ENCODE results near the gene UXT. TPM values are rescaled to one million over a fixed set of nuclear protein-coding genes. Genes with fewer than 3 reads are reported as not detected.

UXT gene
- polyA plus RNA-seq, 1 of the 3 experiments (the other 2 are of a cell fraction) = 205 TPM

GRCh38 chrX:47628982-47629381 lies 30.0 kb downstream of the UXT start:
- ChIA-PET CTCF (interaction anchor here (0.9 kb wide), 1 partner anchor 15 kb away, joined by 3 read pairs; no protein-coding TSS in a partner anchor), POLR2A (interaction anchor here (0.5 kb wide), 1 partner anchor 88 kb away, joined by 3 read pairs; no protein-coding TSS in a partner anchor)

GRCh38 chrX:47625365-47625764 lies 33.6 kb downstream of the UXT start:
- no peaks in the 10 kb centered on the region for H3K79me2 ChIP-seq (ENCODE audit: insufficient read depth)
- POLR2A ChIA-PET = no interaction called here
- H3K4me3 ChIP-seq (ENCODE audit: low read depth in 2 of 2, low read length in 1 of 2) = no peak overlapping the region
- 28% methylated on average over 2 of the region's 2 CpGs for WGBS (ENCODE audit: low lambda C conversion rate)
- no peak overlapping the region for H3K4me2 ChIP-seq
- CTCF ChIA-PET = interaction anchor here (0.7 to 2.2 kb wide), 5 partner anchors 10 to 128 kb away, joined by 3 to 13 read pairs (median 3); no protein-coding TSS in a partner anchor
- DNase-seq = no peak
- no peaks in the 10 kb centered on the region for H3K9me2 ChIP-seq
- H3K9ac ChIP-seq = no peak overlapping the region
- H3K9me3 ChIP-seq = no peaks in the 10 kb centered on the region
- no peaks in the 10 kb centered on the region for H3F3A ChIP-seq (replicated peaks; ENCODE audit: insufficient read depth)
- H3K36me3 ChIP-seq (replicated peaks in 1 of 2; ENCODE audit: control insufficient read depth in 1 of 2, insufficient read depth in 2 of 2, low read length in 1 of 2) = no peaks in the 10 kb centered on the region
- H3K4me1 ChIP-seq (ENCODE audit: control insufficient read depth in 1 of 2, insufficient read depth in 2 of 2, low read depth in 1 of 2, low read length in 1 of 2) = peaks cover 0 to 5% of the 10 kb centered on the region in 2 experiments; a peak in 1 of 4 replicates
- no peak for TF ChIP-seq MEF2A (IDR thresholded peaks at IDR 0.05; ENCODE audit: borderline replicate concordance, low read depth)
- TF ChIP-seq FOXM1 (IDR thresholded peaks at IDR 0.05; ENCODE audit: low read depth) = no peak
- TF ChIP-seq GABPA (IDR thresholded peaks at IDR 0.05; ENCODE audit: low read depth) = no peak
- TF ChIP-seq TEAD4 (IDR thresholded peaks at IDR 0.05; ENCODE audit: borderline replicate concordance, insufficient read depth) = no peak
- no peak for TF ChIP-seq RAD21 (IDR thresholded peaks at IDR 0.05; ENCODE audit: low read length)
- no peak for TF ChIP-seq GATA2 (CRISPR knock-in tag; IDR thresholded peaks at IDR 0.05)
- no peak for TF ChIP-seq SIN3A (IDR thresholded peaks at IDR 0.05; ENCODE audit: borderline replicate concordance, low read depth, low read length)
- TF ChIP-seq RCOR1 (IDR thresholded peaks at IDR 0.05; ENCODE audit: low read length) = no peak
- TF ChIP-seq POLR2AphosphoS5 (IDR thresholded peaks at IDR 0.05; ENCODE audit: low read depth, low read length) = no peak
- TF ChIP-seq ZBTB33 (IDR thresholded peaks at IDR 0.05; ENCODE audit: borderline replicate concordance, low read depth) = no peak
- TF ChIP-seq JUND (IDR thresholded peaks at IDR 0.05) = no peak
- no peak for TF ChIP-seq CHD2 (IDR thresholded peaks at IDR 0.05; ENCODE audit: low read length, partially characterized antibody)
- TF ChIP-seq MXI1 (IDR thresholded peaks at IDR 0.05; ENCODE audit: low read depth, low read length) = no peak
- TF ChIP-seq USF1 (IDR thresholded peaks at IDR 0.05; ENCODE audit: borderline replicate concordance, low read depth) = no peak
- no peak for TF ChIP-seq IRF3 (IDR thresholded peaks at IDR 0.05; ENCODE audit: low read depth, low read length)
- TF ChIP-seq PBX3 (IDR thresholded peaks at IDR 0.05) = no peak
- no peak for TF ChIP-seq RFX5 (IDR thresholded peaks at IDR 0.05; ENCODE audit: low read length)
- H3K27ac ChIP-seq (ENCODE audit: low read depth in 2 of 2, low read length in 1 of 2) = no peak overlapping the region
- peaks cover 19% of the 10 kb centered on the region for H3K27me3 ChIP-seq (ENCODE audit: insufficient read depth)
- H4K20me1 ChIP-seq (ENCODE audit: insufficient read depth) = no peaks in the 10 kb centered on the region
- no peak overlapping the region for H2AFZ ChIP-seq (ENCODE audit: low read depth)

More at GRCh38 chrX:47628982-47629381, 30.0 kb downstream of the UXT start:
- H3K9ac ChIP-seq = no peak overlapping the region
- no peaks in the 10 kb centered on the region for H3K9me3 ChIP-seq
- H3K27ac ChIP-seq (ENCODE audit: low read depth in 2 of 2, low read length in 1 of 2) = no peak overlapping the region
- H3K79me2 ChIP-seq (ENCODE audit: insufficient read depth) = no peaks in the 10 kb centered on the region
- H3K4me3 ChIP-seq (ENCODE audit: low read depth in 2 of 2, low read length in 1 of 2) = no peak overlapping the region
- no peaks in the 10 kb centered on the region for H3F3A ChIP-seq (replicated peaks; ENCODE audit: insufficient read depth)
- no peak overlapping the region for H2AFZ ChIP-seq (ENCODE audit: low read depth)
- no peak for TF ChIP-seq FOSL2 (IDR thresholded peaks at IDR 0.05; ENCODE audit: borderline replicate concordance, low read depth)
- TF ChIP-seq RAD21 (IDR thresholded peaks at IDR 0.05; ENCODE audit: low read length) = peak; percentile 8; the same call in 1 of the 2 replicates
- no peak for TF ChIP-seq RCOR1 (IDR thresholded peaks at IDR 0.05; ENCODE audit: low read length)
- no peak for TF ChIP-seq NRF1 (IDR thresholded peaks at IDR 0.05; ENCODE audit: low read depth, low read length)
- TF ChIP-seq EZH2phosphoT487 (IDR thresholded peaks at IDR 0.05; ENCODE audit: borderline replicate concordance, low read depth) = no peak
- no peak for TF ChIP-seq FOXM1 (IDR thresholded peaks at IDR 0.05; ENCODE audit: low read depth)
- TF ChIP-seq NFIC (IDR thresholded peaks at IDR 0.05; ENCODE audit: borderline replicate concordance) = no peak
- no peaks in the 10 kb centered on the region for H3K36me3 ChIP-seq (replicated peaks in 1 of 2; ENCODE audit: control insufficient read depth in 1 of 2, insufficient read depth in 2 of 2, low read length in 1 of 2)
- H3K4me2 ChIP-seq = no peak overlapping the region
- H3K27me3 ChIP-seq (ENCODE audit: insufficient read depth) = peaks cover 11% of the 10 kb centered on the region
- WGBS (ENCODE audit: low lambda C conversion rate) = 60% methylated on average over 1 of the region's 1 CpG
- no peak for DNase-seq
- H3K9me2 ChIP-seq = no peaks in the 10 kb centered on the region
- H3K4me1 ChIP-seq (ENCODE audit: control insufficient read depth in 1 of 2, insufficient read depth in 2 of 2, low read depth in 1 of 2, low read length in 1 of 2) = peaks cover 0 to 3% of the 10 kb centered on the region in 2 experiments; a peak in 1 of 4 replicates
- no peaks in the 10 kb centered on the region for H4K20me1 ChIP-seq (ENCODE audit: insufficient read depth)

All from SK-N-SH (cell line).